AG04449 (cell line): Measurements from ENCODE around the gene HIP1R.
"Not testable (repeated sequence)": the region's sequence is repeated elsewhere in the genome, so short reads cannot be mapped to it uniquely, and the experiment has no call there.

Source experiments
- CTCF ChIA-PET: fragments of 350-600 bp; formaldehyde crosslinking; extraction: SDS; loops from one replicate; lab custom pipeline; 2021; ENCODE audit warnings: antibody characterized with exemption; lab: Yijun Ruan, JAX
- POLR2A ChIA-PET: fragments of 400-600, 350-600 bp; formaldehyde crosslinking; extraction: SDS; loops from one replicate; lab custom pipeline; 2020; ENCODE audit warnings: antibody characterized with exemption, inconsistent platforms; lab: Yijun Ruan, JAX
- DNase-seq: peaks from one replicate; pipeline ENCODE4 v3.0.0-alpha.2; 2010; ENCODE audit warnings: low read depth, low spot score
- H3K4me3 ChIP-seq: 2 replicates; pipeline ENCODE4 v1.5.1; 2011; ENCODE audit warnings: low read depth, mild to moderate bottlenecking, control low read depth, low read length
- CTCF ChIP-seq: IDR thresholded peaks from one replicate; pipeline ENCODE4 v1.5.1; 2011; ENCODE audit warnings: mild to moderate bottlenecking, moderate library complexity, low read length, control low read depth, inconsistent platforms; ENCODE audit not compliant: insufficient read depth; ENCODE audit errors: missing control alignments

HIP1R gene

GRCh38 chr12:122899887-122900286, 64.6 kb downstream of the HIP1R start:
- POLR2A ChIA-PET, result no interaction called here

GRCh38 chr12:122902854-122903692, 67.8 kb downstream of the HIP1R start:
- DNase-seq, result no peak
- H3K4me3 ChIP-seq, result no peak overlapping the region
- ChIA-PET POLR2A (interaction anchor here (0.6 kb wide), 1 partner anchor 9 kb away, joined by 3 read pairs; no protein-coding TSS in a partner anchor), CTCF (no interaction called here)
- TF ChIP-seq CTCF, result no peak

More at GRCh38 chr12:122899887-122900286, 64.6 kb downstream of the HIP1R start:
- no peak for TF ChIP-seq CTCF
- no peak overlapping the region for H3K4me3 ChIP-seq
- CTCF ChIA-PET, result interaction anchor here (1.5 kb wide), 1 partner anchor 9 kb away, joined by 6 read pairs; no protein-coding TSS in a partner anchor
- DNase-seq, result no peak

- H3K4me3 ChIP-seq, result no peak overlapping the region
- no peak for TF ChIP-seq CTCF
- no peak for DNase-seq
- POLR2A ChIA-PET, result interaction anchor here (0.6 kb wide), 1 partner anchor 10 kb away, joined by 3 read pairs; no protein-coding TSS in a partner anchor
- CTCF ChIA-PET, result no interaction called here
These were observed 68.4 kb downstream of the HIP1R start for GRCh38 chr12:122903693-122904034.

GRCh38 chr12:122905258-122905657, 70.0 kb downstream of the HIP1R start:
- POLR2A ChIA-PET, CTCF ChIA-PET, H3K4me3 ChIP-seq, DNase-seq: not testable (repeated sequence)

DNA sequence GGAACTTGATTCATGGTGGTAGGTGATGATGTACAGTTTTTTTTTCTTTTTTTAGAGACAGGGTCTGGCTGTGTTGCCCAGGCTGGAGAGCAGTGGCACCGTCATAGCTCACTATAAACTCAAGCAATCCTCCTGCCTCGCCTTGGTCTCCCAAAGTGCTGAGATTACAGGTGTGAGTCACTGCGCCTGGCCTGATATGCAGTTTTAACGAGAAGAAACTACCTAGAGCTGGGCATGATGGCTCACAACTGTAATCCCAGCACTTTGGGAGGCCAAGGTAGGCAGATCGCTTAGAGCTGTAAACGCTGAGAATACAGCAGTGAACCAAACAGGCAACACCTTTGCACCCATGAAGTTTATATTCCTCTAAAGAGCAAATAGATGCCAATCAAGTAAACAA, 73.7 kb downstream of the HIP1R start:
- DNase-seq, result no peak
- no peak for TF ChIP-seq CTCF
- H3K4me3 ChIP-seq, result no peak overlapping the region
- ChIA-PET POLR2A (interaction anchor here (0.8 kb wide), 1 partner anchor 11 kb away, joined by 3 read pairs; no protein-coding TSS in a partner anchor), CTCF (interaction anchor here (0.7 to 1.2 kb wide), 2 partner anchors 9 to 12 kb away, joined by 3 to 6 read pairs; no protein-coding TSS in a partner anchor)

- POLR2A ChIA-PET, result interaction anchor here (0.8 kb wide), 1 partner anchor 11 kb away, joined by 3 read pairs; no protein-coding TSS in a partner anchor
- DNase-seq, result no peak
- H3K4me3 ChIP-seq, result no peak overlapping the region
- CTCF ChIA-PET, result interaction anchor here (1.2 kb wide), 1 partner anchor 9 kb away, joined by 6 read pairs; no protein-coding TSS in a partner anchor
- TF ChIP-seq CTCF, result no peak
These were observed 74.4 kb downstream of the HIP1R start for GRCh38 chr12:122909442-122910288.
